Measurements from ENCODE around the gene MANEA.

The MANEA gene

DNA sequence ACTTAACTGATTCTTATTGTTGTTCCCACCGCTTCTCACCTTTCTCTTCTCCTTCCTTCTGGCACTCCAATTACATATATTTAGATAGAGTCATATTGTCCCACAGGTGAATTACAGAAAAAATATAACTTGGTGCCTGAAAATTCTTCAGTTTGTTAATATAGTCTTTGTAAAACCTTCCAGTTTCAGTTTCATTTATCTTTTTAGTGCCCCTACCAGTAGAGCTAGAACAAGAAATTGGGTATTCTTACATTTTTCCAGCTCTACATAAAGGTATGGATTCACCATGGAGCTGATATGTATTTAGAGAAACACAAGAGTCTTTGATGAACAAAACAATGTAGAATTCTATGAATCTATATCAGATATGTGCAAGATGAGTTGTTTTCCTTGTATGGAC lies 10.7 kb downstream of the MANEA start:
- DNase-seq (ENCODE audit: low read depth): no peak

DNA sequence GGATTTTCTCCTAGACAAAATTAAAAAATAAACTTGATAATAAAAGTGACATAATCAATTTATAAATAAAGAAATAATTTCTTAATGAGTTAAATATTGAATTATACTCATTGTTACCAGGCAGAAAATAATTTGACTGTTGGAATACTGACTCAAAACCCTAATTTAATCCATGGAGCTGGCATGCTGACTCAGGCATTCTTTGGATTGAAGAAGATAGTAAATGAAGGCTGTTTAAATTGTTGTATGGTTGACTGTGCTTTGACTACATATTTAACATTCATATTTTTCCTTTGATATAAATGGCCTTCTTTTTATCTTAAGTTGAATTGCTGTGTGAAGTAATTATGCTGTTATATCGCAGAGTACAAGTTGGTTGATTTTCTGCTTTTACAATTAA lies 11.7 kb downstream of the MANEA start:
- DNase-seq (ENCODE audit: low read depth): no peak

DNA sequence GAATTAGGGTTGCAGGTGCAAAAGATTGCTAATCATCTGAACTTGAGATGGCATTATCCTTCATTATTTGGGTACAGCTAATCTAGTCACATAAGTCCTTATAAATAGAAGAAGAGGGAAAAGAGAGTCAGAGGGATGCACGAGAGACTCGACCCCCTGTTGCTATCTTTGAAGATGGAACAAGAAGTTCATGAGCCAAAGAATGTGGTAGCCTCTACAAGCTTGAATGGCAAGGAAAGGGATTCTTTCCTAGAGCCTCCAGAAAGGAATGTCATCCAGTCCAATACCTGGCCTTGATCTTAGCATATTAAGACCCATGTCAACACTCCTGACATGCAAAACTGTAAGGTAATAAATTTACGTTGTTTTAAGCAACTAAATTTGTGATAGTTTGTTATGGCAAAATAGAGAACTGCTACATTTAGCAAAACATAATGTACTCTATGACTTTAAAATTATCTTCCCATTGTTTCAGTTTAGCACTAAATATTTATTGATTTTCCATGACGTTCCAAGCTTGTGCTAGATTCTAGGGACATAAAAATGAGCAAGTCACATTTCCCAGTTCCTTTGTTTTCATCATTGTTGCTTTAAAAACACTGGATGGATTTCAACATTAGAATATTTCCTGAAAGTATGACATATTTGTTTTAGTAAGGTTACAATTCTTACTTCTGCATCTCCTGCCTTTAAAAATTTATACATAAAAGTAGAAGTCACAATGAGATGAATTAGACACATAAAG lies 12.7 kb downstream of the MANEA start:
- no peak for DNase-seq (ENCODE audit: low read depth)

DNA sequence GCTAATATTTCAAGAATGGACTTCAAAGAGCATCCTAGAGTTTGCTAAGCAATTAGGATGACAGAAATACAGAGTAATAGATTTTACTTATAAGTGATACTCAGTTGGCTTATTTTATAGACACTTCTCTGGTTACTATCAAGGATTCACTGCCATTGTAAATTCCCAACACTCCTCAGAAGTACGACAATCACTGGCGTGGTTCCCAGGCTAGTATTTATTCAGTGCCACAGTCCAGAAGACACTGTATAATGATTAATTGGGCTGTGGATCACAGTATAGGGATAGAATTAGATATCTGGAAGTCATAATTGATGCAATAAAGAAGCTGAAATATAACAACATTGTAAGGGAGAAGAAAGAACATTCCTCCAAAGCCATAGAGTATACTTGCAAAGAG lies 15.7 kb downstream of the MANEA start:
- no peak for DNase-seq (ENCODE audit: low read depth)

DNA sequence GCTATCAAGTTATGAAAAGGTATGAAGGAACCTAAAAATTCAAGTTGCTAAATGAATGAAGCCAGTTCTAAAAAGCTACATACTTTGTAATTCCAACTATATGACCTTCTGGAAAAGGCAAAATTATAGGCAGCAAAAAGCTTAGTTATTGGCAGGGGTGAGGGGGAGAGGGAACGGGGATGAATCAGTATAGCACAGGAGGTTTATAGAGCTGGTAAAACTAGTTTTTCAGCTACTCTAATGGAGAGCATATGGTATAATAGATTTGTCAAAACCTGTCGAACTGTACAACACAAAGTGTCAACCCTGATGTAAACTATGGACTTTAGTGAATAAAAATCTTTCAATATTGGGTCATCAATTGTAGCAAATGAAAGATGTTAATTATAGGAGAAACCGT lies 18.7 kb downstream of the MANEA start:
- no peak for DNase-seq (ENCODE audit: low read depth)

DNA sequence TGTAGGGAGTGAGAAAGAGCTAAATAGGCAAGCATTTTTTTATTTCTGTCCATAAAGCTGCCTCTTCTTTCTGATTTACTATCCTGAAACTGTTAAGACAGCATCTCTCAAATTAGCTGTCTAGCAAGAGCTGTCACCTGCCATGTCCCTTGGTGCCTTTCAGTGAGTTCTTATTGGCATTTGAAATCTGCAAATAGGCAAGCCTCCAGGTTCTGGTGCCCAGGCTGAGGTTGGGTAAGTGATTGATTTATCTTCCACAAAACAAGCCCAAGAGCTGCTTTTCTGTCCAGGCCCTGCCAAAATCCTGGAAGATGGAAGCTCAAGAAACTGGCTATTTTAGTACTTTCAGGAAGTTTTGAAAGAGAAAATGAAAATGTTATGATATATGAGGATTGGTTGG lies 22.4 kb downstream of the MANEA start:
- DNase-seq (ENCODE audit: low read depth): no peak

DNA sequence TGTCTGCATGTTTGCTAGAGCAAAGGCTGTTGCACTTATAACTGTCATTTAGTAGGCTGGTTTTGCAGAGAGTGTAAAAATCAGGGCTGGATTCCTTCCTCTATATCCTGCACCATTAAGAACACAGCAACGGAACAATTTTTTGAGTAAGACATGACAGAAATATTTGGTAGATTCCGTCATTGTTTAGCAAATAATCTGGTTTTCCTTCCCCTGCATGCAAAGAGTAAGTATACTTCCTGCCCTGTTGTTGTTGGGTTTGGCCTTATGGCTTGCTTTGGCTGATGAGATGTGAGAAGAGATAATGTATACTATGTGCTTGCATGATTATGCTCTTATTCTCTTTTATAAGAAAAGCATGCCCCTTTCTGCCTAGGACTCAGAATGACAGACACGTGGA lies 23.8 kb downstream of the MANEA start:
- no peak for DNase-seq (ENCODE audit: low read depth)

DNA sequence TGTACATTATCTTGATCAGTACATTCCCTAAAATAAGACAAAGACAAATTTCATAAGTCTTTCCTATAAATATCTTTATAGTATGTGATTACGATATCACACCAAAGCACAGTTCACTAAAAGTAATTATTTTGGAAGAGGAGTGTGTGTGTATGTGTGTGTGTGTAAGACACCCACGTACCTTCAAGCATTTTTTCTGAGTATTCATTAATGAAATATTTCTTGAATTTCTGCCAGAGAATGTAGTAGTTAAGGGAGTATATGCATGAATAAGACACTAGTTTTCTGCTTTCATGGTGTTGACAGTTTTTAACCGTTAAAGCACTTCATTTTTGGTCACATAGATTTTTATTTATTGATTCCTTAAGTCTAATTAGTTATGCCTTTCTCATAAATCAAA lies 36.8 kb downstream of the MANEA start:
- no peak for DNase-seq (ENCODE audit: low read depth)

DNA sequence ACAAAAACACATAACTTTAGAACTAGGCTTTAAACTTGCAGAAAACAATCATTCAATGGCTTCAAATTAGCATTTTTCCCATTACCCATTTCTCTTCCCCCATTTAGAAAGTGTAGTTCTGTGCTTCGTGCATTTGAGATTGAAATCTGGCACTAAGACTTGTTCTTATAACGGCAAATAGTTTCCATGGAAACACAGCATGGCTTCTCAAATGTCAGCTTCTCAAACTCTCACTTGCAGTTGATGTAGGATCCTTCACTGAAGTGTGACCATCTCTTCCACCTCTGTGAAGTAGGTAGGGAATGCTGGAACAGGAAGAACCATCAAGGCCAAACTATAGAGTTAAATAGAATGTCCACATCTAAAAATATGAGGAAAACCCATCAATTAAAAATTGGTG lies 52.2 kb downstream of the MANEA start:
- no peak for DNase-seq (ENCODE audit: low read depth)

DNA sequence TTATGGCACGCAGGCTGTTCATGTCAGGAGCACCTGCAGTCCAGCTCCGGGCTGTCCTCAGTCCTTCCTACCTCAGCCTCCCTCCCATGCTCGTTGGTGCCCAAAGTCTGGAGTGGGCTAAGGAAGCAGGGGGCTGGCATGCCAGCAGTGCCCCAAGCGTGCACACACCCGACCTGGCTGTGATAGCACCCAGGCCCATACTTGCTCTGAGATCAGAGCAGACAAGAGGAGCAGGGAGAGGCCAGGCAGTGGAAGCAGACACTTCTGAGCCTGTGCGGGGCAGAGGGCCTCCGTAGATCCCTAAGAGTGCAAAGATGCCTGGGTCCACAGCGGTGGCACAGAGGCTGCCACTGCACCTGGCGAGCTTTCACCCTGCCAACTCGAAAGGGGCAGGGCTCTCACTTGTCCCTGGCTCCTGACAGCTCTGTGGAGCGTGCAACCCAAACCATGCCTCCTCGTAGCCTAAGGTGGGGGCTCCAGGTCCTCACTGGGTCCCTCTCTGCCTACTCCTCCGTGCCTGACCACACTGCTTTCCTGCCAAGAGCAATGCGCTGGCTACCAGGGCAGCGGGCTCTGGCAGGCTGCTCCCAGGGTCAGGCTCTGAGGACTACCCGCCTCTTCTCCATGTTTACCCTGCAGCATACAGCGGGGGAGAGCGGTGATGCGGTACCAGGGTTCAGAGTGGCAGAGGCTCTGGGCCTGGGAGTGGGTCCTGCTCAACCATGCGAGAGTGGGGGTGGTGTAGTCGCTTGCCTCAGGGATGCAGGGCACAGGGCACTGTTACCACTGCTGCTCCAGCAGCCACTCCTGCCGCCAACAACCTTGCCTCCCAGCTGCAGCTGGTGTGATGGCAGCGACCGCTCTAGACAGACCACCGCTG lies 59.5 kb downstream of the MANEA start:
- DNase-seq (ENCODE audit: low read depth): no peak

DNA sequence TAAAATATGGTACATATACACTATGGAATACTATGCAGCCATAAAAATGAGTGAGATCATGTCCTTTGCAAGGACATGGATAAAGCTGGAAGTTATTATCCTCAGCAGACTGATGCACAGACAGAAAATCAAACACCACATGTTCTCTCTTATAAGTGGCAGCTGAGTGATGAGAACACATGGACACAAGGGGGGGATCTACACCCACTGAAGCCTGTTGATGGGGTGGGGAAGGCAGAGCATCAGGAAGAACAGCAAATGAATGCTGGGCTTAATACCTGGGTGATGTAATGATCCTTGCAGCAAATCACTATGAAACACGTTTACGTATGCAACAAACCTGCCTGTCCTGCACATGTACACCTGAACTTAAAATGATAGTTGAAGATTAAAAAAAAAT lies 71.3 kb downstream of the MANEA start:
- DNase-seq (ENCODE audit: low read depth): no peak

DNA sequence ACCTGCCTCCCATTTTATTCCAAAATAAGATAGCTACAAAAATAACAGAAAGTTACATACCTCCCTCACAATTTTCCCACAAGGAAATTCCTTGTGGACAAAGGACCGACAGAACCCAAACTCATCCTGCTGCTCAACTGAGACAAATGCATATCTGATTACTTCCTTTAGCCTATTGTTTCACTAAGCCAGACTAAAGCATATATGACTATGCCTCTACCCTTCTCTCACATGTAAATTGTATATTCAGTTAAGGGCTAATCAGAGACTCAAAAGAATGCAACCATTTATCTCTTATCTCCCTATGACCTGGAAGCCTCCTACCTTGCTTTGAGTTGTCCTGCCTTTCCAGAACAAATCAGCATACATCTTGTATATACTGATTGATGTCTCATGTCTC lies 72.1 kb downstream of the MANEA start:
- DNase-seq (ENCODE audit: low read depth): no peak

DNA sequence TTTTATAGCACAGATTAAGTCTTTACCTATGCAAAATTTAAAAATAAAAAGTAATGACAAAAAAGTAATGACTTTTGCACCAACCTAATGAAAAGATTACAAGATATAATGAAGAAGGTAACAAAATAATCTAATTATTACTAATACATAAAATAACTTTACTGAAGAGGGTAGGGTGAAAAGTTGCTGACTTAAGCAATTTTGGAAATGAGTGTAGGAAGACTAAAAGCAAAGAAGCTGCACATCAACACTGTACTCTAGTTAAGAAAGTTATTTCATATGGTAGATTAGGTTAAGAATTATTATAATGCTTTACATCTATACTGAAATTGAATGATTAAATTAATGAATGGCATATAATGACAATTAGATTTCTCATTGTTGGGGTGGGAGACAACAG lies 76.8 kb downstream of the MANEA start:
- no peak for DNase-seq (ENCODE audit: low read depth)

DNA sequence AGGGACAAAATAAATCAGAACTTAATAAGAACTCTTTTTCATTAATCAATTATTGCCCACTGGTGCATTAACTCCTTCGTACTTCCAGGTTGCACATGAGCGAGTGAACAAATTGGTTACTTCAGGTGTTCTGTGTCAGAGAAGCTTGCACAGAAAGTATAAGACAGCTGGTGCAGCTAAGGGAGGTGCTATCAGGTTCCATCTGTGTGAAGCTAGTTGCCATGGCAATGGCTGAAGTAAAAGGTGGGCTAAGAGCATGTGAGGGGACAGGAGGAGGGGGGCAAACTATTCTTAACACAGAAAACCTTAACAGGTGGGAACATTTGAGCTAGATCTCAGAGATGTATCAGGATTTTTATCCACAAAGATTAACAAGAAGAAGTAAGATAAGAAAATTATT lies 81.6 kb downstream of the MANEA start:
- no peak for DNase-seq (ENCODE audit: low read depth)

All from activated T-cell treated with anti-CD3 and anti-CD28 coated beads for 24 hours (primary cell).